ENCODE measurements around the gene PACS1.

PACS1 gene

GRCh38 chr11:66279092-66279734 is 209.1 kb downstream of the PACS1 start:
- DNase-seq = no peak

- DNase-seq = no peak
These were observed 210.4 kb downstream of the PACS1 start for GRCh38 chr11:66280428-66280827.

DNA sequence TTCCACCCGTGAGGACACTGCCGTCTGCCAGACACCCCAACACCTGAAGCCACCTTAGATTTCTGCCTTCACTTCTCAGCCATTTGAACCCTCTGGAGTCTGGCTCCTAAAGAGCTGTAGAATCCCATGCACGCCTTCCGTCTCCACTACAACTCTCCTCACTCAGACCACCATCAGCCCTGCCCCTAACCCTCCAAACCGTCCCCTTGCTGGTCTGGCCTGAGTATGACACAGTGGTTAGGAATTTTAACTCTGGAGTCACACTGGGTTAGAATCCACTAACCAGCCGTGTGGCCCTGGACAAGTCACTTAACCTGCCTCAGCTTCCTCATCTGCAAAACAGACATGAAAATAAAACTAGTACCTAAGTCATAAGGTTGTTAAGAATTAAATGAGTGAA is 210.9 kb downstream of the PACS1 start:
- no peak for DNase-seq

DNA sequence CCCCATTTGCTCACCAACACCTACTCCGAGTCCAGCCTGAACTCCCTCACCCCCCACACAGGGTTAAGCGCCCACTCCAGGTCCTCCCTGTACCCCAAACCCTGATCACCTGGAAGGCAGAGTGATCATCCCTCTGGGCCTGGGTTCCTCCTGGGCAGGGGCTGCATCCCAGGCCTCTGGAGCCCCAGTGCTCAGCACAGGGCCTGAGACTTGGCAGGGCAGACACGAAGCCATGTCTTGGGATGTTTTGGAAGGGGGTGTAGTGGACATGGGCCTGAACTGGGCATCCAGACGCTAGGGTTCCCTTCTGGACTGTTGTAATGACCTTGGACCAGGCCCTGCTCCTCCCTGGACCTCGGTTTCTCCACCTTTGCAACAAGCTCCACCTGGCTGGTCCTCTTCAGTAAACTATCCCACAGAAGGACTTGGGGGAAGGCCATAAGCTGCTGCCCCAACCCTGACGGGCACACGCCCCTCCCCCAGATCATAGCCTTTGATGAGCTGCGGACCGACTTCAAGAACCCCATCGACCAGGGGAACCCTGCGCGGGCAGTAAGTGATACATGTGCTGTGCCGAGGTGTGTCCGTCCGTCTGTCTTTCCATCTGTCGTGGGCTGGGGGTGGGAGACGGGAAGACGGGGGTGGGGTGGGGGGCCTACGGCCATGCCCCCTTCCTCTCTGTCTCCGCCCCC is 211.8 kb downstream of the PACS1 start:
- DNase-seq = no peak

- peak; percentile 80 for DNase-seq
These were observed 212.7 kb downstream of the PACS1 start for GRCh38 chr11:66282468-66283455.

DNA sequence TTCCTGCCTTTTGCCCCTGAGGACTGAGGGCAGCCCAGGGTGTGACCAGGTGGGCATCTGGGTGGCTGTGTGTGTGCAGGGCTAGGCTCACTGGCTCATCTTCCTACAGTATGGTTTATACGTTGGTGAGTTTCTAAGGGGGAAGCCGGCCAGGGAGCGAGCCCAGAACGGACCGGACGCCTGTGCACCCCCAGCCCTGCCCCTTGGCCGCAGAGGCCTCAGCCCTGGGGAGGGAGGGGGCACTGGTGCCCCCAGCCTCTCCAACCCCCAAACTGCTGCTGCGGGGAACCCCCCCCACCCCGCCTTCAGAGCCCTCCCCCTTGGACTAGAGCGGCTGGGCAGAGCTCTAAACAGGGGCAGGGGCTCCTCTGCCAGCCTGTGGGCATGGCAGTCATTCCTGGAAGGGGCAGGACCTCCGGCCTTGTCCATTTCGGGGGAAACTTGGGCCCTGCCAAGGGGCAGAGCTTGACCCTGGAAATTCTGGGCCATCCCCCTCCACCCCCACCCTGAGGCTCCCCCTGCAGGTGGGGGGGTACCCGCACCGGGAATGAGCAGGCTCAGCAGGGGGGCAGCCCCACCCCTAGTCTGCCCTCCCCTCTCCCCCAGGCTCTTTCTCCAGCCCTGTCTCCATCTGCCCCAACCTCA is 213.5 kb downstream of the PACS1 start:
- DNase-seq = no peak

GRCh38 chr11:66284526-66285078 is 214.5 kb downstream of the PACS1 start:
- no peak for DNase-seq

DNA sequence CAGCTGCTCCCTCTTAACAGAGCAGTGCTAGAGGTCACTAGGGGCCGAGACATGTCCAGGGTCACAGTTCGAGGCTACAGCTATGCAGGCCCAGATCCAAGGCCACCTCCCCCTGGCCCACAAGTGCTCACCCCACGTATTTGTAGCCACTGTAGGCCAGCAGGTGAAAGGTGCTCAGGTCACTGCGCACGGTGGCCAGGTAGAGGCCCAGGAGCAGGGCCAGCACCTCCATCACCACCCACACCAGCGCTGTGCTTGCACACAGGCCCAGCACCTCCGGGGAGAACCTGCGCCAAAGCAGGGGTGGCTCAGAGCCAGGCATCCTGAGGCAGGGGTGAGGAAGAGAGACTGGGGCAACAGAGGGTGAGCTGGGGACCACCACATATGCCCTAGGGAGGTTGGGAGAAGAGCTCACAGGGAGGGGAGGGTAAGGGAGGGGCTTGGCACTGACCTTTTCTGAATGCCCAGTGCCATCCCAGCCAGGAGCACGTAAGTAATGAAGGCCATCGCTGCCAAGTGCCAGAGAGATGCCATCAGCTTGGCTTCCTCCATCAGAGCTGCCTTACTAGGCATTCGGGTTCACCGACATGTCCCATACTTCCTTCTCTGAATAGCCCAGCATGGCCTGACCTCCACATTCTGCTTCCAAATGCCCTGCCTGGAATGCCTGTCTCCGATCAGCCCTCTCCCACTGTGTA is 215.3 kb downstream of the PACS1 start:
- no peak for DNase-seq

- no peak for DNase-seq
These were observed 216.6 kb downstream of the PACS1 start for GRCh38 chr11:66286699-66287098.

DNA sequence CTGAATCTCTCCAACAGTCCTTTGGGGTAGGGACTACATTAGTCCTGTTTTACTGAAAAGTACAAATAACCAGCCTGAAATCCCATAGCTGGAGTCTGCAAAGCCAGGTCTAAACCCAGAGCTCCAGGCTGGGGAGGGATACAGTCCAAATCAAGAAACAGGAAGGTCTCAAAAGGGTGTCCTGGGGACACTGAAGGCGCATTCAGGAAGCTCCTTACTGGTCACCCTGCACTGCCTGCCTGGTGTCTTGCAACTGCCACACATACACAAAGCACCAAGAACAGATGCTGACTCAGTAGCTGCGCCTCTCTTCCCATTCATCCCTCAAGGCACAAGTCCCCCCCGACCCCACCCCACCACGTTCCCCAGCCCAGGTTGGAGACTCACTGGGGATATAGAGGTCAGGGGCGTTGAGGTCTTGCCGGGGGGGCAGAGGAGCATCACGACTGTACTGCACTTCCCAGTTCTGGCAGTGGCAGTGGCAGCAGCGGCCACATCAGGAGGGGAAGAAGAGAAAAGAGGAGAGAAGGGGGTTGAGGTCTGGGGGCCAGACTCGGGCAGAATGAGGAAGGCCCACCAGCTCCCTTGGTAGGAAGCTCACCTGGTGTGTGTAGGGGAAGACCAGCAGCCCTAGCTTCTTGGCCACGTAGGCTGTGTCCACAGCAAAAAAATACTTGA is 217.3 kb downstream of the PACS1 start:
- DNase-seq = no peak

DNA sequence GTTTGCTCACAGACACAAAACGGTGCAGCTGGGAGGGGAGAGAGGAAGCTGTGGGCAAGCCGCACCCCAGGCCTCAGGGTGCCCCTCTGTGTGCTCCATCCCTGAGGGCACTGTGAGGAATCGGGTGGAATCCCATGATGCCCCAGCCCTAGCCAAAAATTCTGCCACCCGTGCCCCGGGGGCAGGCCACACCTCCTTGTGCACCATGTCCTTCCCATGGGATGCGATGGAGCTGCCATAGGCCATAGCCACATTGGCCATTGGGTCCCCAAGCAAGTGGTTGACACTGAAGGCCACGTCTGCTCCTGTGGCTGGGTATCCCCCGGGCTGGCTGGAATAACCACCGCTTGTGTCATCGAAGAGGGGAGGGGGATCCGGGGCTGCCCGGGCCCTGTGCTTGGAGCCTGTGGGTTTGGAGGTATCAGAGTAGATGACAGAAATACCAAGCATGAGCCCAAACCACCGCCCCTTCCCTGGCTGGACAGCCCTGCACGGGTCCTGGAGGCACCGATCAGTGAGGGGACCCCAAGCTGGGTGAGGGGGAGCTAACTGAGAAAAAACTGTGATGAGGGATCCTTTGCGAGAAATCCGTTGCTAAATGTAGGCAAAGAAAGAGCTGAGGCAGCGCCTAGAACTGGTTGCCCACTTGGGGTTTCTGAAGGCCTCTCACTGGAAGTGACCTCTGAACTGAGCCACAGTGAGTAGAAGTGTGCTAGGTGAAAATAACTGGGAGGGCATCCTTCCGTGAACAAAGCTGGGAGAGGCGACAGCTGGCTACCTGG is 218.0 kb downstream of the PACS1 start:
- no peak for DNase-seq

- DNase-seq = peak; percentile 98
These were observed 218.8 kb downstream of the PACS1 start, which contains the start of gene YIF1A for GRCh38 chr11:66288671-66289547. Gene YIF1A (minus strand): TSS chr11:66289143. CDS start chr11:66288985, 158 bp downstream.

DNA sequence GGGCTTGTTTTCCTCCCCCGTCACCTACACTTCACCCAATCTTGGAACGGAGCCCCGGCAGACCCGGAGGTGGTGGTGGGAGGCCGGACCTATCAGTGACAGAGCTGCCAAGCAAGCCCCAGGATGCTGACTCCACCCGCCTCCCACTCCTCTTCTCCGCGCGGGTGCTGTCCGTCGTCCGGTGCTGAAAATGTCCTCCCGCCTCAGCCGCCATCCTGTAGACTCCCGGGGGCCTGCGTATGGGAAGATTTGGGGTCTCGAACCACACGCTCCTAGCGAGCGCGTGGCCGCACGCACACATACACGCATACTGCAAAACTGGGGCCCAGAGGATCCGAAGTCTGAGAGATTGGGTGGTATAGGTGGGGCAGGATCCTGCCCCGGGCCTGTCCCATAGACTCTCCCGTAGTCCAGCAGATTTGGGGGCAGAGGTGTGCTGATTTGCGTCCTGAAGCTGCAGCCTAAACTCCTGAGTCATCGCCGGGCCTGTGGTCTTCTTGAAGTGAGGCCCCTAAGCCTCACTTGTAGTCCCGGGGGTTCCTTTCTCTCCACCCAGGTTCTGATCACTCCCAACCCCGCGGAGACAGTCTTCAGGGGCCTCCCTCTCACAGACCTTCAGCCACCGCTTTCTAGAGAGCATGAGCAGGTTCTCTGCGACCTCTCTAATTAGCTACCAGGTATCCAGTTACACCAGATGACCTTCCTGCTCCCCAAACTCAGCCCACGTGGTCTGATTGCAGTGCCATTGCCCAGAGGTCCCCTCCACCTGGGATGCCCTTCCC is 219.7 kb downstream of the PACS1 start:
- DNase-seq = peak; percentile 87

GRCh38 chr11:66290330-66290621 is 220.2 kb downstream of the PACS1 start:
- DNase-seq = no peak

GRCh38 chr11:66291303-66291705 is 221.2 kb downstream of the PACS1 start:
- DNase-seq = no peak

DNA sequence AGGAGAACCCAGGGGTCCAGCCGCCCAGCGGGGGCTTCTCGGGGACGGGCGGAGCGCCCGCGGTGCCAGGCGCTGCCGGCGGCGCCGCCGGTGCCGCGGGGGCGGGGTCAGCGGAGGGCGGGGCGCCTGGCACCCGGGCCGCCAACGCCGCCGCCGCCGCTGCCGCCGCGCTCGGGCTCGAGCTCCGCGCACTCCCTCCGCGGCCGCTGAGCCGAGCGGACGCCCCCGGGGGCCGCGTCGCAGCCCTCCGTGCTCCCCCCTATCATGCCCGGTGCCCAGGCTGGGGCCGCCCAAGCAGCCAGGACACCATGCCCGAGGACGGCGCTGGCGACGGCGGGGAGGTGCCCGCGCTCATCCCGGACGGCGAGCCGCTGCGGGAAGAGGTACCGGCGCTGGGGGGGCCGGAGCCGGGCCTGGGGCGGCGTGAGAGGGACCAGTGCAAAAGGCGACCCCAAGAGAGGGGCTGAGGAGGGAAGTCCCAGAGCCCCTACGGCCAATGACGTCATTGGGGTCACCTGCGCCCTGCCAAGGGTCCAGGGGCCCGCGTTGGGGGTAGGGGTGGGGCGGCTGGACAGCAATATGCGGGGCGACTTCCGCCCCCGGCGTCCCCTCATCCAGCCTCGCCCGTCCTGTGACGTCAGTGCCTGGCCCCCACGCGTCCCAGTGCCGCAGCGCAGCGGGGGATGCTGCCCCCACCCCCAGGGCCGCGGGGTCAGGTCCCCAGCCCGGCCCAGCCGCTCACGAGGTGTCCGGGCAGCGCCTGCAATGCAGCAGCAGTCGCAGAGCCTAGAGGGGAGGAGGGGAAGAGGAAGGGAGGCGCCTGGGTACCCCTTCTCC is 221.9 kb downstream of the PACS1 start, which contains the start of gene TMEM151A:
Gene TMEM151A, plus strand, starts transcription at position 189 of the 837 bp plus-strand sequence. Its CDS starts 120 bp downstream, at position 309.
- DNase-seq = no peak

GRCh38 chr11:66292543-66293332 is 222.7 kb downstream of the PACS1 start:
- no peak for DNase-seq
